MM.1S (cell line): Measurements from ENCODE around the gene ITGA8.

Source experiments
- EZH2 ChIP-seq: fragments of 300-600 bp; sonication (generic); optimal IDR thresholded peaks from 2 replicates; pipeline ENCODE3; 2017; ENCODE audit warnings: low read depth, mild to moderate bottlenecking, antibody characterized with exemption, low read length, mixed read lengths
- TF ChIP-seq, protein P1 (sequence below): fragments of 300-600 bp; sonication (generic); IDR thresholded peaks from 2 replicates; pipeline ENCODE4 v1.5.1; 2016; ENCODE audit warnings: antibody characterized with exemption, low read length, mixed read lengths

DNA sequence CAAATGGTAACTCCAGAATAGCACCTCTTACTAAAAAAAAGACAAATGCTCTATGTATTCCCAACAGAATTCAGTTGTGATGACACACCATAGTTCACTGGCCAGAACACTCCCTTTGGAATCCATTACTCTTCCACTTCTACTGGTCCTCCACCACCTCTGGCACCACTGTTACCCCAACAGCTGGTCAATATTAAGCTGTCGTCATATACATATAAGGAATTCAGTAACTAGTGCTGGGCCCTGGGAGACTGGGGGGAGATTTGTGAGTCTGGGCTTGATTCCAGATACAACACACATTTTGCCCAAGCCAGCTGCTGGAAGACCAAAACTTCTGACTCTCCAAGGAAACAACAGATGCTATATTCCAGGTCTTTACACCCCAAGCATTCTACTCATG is 26.0 kb upstream of the ITGA8 start:
- TF ChIP-seq, protein P1, sequence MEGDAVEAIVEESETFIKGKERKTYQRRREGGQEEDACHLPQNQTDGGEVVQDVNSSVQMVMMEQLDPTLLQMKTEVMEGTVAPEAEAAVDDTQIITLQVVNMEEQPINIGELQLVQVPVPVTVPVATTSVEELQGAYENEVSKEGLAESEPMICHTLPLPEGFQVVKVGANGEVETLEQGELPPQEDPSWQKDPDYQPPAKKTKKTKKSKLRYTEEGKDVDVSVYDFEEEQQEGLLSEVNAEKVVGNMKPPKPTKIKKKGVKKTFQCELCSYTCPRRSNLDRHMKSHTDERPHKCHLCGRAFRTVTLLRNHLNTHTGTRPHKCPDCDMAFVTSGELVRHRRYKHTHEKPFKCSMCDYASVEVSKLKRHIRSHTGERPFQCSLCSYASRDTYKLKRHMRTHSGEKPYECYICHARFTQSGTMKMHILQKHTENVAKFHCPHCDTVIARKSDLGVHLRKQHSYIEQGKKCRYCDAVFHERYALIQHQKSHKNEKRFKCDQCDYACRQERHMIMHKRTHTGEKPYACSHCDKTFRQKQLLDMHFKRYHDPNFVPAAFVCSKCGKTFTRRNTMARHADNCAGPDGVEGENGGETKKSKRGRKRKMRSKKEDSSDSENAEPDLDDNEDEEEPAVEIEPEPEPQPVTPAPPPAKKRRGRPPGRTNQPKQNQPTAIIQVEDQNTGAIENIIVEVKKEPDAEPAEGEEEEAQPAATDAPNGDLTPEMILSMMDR, result no peak
- TF ChIP-seq EZH2, result no peak
